ENCODE data around the gene RELN.

GRCh38 chr7:103564416-103564815 is 425.0 kb downstream of the RELN start:
- no peak for TF ChIP-seq CTCF (IDR thresholded peaks at IDR 0.05)
- no peak for TF ChIP-seq POLR2AphosphoS5 (IDR thresholded peaks at IDR 0.05; ENCODE audit: low read depth, low read length)
- no peak for TF ChIP-seq REST (IDR thresholded peaks at IDR 0.05; ENCODE audit: insufficient read depth in 1 of 2, low read depth in 2 of 2, low read length in 1 of 2)

Measured in Panc1 (cell line).